HFF-Myc (cell line): Measurements from ENCODE around the gene TMEM255B.

Experiments used
- DNase-seq: peaks from one replicate; pipeline ENCODE4 v3.0.0-alpha.2; 2011; ENCODE audit warnings: low read depth; ENCODE audit errors: extremely low read depth
- H3K4me3 ChIP-seq: replicated peaks from 2 replicates; pipeline ENCODE4 v1.5.1; 2011; ENCODE audit warnings: low read depth, mild to moderate bottlenecking, control low read depth, low read length
- CTCF ChIP-seq: IDR thresholded peaks from 2 replicates; pipeline ENCODE4 v1.5.1; 2012; ENCODE audit warnings: mild to moderate bottlenecking, low read depth, low read length, control low read depth; ENCODE audit errors: missing control alignments

The TMEM255B gene

DNA sequence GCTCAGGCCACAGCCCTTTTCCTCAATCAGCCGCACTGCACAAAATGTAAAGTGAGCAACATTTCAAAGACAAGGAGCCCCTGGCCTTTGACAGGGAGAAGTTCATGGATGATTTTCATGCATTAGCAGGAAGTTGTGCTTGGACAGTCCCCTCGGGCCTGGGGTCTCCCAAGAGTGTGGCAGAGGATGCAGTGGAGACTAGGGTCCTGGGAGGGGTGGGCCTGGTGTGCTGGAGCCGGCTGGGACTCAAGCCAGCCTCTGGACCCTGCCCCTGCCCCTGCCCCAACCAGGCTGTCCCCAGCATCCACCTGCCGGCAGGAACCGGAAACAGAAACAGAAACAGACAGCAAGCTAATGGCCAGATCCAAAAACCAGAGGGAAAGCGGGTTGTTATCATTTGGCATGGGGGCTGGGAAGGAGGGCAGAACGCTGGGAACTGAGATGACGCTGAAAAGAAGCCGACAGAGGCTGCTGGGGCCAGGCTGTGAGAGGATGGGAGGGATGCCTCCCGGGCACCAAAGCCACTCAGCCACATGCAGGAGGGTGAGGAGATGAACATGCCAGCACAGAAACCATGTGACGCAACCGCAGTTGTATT, 102.5 kb downstream of the TMEM255B start:
- TF ChIP-seq CTCF, result no peak
- DNase-seq, result no peak
- peak overlapping the region; percentile 77 for H3K4me3 ChIP-seq

DNA sequence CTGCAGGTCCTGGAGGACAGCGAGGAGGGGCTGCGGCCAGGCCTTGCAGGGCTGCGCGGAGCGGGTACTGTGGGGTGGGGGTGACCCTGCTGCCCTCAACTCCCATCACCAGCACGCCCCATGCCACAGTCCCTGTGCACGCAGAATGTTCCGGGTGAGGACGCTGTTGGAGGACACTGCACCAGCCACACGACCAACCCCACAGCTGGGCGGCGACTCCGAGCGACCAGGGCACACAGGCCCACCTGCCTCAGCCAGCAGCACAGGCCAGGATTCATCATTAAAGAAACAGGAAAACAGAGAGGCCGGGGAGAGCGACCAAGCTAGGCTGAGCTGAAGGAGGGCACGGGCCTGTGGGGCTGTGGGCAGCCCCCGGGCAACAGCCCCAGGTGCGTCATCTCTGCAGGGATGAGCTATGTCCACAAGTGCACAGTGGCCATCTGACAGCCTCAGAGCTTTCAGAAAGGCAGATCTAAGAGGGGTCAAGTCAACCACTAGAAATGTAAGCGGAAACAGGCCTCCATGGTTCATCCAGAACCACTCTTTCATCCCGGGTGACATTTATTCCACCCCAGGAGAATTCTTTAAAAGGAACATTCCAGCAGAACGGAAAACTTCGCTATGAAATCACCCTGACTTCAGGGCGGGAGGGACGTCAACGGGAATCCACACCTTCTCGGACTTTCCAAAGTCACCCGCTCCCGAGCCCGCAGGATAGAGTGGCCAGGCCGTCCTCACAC, 103.3 kb downstream of the TMEM255B start:
- peak overlapping the region; percentile 77 for H3K4me3 ChIP-seq
- DNase-seq, result no peak
- no peak for TF ChIP-seq CTCF

GRCh38 chr13:113862931-113863523, 104.0 kb downstream of the TMEM255B start:
- H3K4me3 ChIP-seq, result peak overlapping the region; percentile 77
- DNase-seq, result no peak

GRCh38 chr13:113863524-113864272, 104.7 kb downstream of the TMEM255B start, which contains the start of gene GAS6:
Gene GAS6 (minus strand): TSS chr13:113864076. CDS start chr13:113863920, 156 bp downstream.
- DNase-seq, result no peak
- peak within 1 kb of the TSS; percentile 77 for H3K4me3 ChIP-seq
- no peak for TF ChIP-seq CTCF

More at GRCh38 chr13:113862931-113863523, 104.0 kb downstream of the TMEM255B start:
- TF ChIP-seq CTCF, result no peak

DNA sequence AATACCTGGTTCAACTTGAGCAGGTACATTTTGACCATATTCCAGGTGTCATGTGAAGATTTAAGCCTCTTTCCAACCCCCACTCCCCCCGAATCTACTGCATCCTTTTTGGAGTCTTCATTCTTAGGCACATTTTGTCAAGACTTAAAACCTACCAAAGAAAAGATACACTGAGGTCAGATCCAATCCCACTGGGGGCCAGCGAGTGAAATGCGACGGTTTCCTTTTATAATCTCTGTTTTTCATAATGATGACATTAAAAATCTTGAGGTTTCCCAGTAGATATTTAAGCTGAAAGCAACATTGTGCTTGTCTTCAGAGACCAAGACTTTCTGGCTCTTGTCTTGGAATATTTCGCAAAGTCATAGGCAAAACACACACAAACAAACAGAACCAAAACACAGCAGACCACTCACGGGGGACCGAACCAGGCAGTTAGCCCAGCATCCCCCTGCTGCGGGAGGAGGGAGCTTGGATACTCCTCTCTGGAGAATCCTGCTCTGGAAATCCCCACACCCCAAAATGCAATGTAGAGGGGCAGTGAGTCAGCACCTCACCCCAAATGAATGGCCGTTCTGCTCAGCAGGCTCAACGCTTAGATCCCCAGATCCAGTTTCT, 105.4 kb downstream of the TMEM255B start:
- no peak for DNase-seq
- no peak for TF ChIP-seq CTCF
- peak overlapping the region; percentile 77 for H3K4me3 ChIP-seq

DNA sequence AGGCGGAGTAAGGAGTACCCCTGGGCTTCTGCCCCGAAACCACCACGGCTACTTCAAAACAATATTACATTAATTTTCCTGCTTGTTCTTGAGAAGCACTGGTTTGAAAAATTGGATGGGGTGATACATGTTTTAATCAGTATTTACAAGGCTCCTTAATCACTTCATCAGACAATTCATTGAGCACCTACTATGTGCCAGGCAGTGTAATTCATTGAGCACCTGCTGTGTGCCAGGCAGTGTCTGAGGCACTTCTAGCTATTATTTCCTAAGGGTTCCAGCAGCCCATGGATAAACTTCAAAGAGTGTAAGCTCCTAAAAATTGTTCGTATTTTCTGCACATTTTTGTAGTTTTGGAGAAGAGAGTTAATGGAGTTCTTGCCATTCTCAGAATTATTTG, 106.4 kb downstream of the TMEM255B start:
- DNase-seq, result no peak
- no peak overlapping the region for H3K4me3 ChIP-seq

More for the DNA sequence above, 106.4 kb downstream of the TMEM255B start:
- no peak for TF ChIP-seq CTCF
